HG02981 (cell line): Measurements from ENCODE around the gene FIBCD1.

Source experiments
- ATAC-seq: cut with Tn5 transposase; IDR thresholded peaks from one replicate; pipeline ENCODE4 v1.9.1; 2021; ENCODE audit warnings: mild to moderate bottlenecking, moderate library complexity; ENCODE audit not compliant: unreplicated experiment

The FIBCD1 gene

GRCh38 chr9:130937146-130938076, 1.6 kb downstream of the FIBCD1 start:
- ATAC-seq, result no peak

DNA sequence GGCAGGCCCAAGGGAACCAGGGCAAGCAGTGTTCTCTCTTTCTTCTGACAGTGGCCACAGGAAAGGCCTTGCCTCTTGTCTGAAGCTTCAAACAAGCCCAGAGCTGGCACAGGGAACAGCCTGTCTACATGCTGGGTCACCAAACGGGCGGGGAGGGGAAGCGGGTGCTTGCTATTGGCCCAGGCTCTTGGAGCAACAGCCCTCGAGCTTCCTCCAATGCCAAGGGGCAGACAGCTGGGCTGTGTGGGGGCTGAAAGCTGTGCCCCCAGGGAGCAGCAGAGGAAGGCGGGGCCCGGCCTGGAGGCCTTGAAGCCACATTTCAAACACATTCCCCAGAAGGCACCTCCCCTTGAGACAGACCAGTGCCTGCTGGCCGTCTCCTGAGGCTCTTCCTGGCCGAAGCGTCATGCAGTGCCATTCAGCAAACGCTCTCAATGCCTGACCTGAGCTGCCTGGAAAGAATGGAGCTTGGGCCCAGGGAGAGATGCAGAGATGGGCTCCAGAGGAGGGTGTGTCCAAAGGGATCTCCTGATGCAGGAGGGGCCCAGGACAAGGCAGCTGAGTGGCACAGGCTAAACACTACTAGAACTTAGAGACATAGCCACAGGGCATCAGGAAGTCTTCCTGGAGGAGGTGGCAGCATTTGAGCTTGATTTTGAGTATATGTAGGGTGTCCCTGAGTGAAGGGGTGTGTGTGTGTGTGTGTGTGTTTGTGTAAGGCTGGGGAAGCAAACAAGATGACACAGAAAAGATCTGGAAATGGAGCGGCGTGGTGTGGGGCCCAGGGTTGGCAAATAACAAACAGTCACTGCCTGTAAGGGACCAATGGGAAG, 2.5 kb downstream of the FIBCD1 start:
- ATAC-seq, result no peak

- ATAC-seq, result no peak
Observed at GRCh38 chr9:130935648-130936271, 3.3 kb downstream of the FIBCD1 start.

DNA sequence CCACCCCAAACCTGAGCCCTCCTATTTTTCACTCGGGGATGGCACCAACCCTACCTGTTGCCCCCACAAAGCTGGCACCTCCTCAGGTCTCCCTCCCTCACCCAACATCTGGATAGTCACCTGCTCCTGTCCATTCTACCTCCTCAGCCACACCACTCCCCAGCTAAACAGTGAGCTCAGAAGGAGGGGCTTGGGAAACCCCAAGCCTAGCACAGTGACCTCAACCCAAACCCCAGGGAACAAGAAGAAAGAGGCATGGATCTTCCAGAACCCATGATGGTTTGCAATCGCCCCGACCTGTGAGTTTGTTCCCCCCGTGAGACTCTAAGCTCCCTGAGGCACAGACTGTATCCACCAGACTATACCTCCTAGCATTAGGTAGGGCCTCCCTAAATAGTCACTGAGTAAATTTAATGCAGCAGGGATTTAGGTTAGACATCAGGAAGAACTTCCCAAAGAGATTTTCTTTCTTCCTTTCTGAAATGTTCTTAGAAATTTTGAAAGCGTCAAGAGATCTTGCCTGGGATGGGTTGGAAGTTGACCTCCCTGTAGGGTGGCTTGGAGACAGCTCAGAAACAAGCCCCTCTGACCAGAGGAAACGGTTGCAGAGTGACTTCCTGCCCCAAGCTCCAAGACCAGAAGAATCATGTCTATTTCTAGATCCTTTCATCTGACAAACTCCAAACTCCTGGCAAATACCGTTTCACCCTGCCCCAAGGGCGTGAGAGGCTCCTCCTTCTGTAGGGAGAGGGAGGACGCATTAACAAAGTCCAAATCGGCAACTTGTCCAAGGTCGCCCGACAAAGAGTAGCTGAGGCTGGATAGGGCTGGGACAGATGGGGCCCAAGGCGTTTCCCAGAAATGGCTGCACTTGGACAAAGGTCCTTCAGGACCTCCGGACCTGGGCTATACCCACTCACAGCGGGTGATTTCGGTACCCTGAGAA, 4.1 kb downstream of the FIBCD1 start:
- no peak for ATAC-seq

DNA sequence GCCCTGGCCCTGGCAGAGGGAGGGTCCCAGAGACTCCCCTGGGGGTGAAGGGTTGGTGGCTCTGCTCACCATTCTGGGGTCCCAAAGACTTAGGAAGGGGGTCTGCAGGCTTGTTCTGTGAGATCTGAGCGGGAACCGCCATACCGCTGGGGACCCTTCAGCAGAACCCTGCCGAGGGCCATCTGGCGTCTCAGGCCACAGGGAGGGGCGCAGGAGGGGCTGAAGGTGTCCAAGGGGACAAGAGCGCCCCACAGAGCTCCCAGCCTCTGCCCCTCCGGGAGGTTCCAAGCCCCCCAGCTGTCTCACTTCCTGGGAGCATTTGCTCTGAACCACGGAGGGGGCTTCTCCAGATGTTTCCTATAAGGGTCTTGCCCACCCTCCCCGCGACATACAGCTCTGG, 4.8 kb downstream of the FIBCD1 start:
- ATAC-seq, result no peak

- ATAC-seq, result no peak
Observed at GRCh38 chr9:130933114-130934046, 5.7 kb downstream of the FIBCD1 start.

- no peak for ATAC-seq
Observed at GRCh38 chr9:130932255-130933079, 6.6 kb downstream of the FIBCD1 start.

DNA sequence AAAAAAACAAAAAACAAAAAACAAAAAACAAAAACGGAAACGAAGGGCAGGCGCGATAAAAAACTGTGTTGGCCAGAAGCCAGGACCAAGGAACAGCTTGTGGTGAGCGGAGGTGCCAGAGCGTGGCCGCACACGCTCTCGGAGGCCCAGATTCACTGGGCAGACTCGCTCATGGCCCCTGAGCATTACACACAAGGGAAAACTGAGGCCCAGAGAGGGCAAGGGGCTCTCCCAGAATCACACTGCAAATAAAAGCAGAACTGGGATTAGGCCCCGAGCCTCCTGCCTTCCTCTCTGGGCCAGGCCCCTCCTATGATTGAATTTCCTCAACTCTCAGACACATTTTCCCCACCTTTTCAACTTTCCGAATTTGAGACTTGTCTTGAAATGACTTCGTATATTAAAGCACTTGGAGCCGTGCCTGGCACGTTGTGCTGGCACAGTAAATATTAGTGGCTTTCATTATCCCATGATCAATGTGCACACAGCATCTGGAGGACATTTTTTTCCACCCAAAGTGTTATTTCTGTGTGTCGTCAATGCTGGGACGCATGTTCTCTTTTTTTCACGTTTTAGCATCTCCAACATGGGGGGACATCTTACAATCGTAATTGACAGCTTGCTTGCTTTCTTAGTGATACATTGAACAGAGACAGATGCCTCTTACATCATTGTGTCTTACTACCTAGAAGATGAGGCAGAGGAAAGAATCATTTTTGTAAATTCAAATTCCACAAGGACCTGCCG, 7.4 kb downstream of the FIBCD1 start:
- no peak for ATAC-seq

DNA sequence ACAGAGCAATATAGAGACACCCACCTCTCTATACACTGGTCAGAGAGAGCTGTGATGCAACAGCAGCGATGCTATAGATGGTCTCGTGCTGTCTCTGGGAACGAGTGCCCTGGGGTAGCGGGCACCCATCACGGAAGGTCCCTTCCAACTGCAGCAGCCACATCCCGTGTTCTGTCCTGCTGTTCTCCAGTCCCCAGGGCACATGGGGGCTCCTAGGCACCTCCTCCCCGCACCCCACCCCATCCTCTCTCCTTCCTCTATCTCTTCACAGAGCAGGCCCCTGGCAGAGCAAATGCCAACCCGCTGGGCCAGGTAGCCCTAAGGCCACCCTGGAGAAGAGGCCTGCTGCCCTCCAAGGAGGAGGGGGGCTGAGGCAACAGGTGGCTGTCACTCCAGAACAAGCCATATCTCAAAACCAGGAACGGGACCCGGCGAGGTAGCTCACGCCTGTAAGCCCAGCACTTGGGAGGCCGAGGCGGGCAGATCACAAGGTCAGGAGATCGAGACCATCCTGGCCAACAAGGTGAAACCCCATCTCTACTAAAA, 8.2 kb downstream of the FIBCD1 start:
- no peak for ATAC-seq

DNA sequence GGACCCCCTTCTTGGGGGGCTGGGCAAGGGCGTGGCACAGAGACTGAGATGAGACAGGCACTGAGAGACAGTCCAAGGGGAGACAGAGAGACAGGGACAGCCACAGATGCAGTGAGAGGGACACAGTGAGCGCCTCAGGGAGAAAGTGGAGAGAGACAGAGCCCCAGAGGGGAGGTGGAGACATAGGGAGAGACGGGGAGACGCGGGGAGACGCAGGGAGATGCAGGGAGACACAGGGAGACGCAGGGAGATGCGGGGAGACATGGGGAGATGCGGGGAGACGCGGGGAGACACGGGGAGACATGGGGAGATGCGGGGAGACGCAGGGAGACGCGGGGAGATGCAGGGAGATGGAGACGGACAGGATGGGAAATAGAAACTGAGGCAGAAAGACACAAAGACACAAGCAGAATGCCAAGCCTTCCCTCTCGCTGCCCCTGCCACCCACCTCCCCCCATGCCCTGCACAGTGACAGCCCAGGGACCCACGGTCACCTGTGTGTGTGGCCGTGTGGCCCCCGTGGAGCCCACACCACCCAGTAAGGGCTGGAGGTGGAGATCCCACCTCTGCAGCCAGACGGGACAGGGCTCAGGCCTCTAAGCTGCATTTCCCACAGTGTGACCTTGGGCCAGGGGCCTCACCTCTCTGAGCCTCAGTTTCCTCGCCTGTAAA, 8.8 kb downstream of the FIBCD1 start:
- ATAC-seq, result no peak

DNA sequence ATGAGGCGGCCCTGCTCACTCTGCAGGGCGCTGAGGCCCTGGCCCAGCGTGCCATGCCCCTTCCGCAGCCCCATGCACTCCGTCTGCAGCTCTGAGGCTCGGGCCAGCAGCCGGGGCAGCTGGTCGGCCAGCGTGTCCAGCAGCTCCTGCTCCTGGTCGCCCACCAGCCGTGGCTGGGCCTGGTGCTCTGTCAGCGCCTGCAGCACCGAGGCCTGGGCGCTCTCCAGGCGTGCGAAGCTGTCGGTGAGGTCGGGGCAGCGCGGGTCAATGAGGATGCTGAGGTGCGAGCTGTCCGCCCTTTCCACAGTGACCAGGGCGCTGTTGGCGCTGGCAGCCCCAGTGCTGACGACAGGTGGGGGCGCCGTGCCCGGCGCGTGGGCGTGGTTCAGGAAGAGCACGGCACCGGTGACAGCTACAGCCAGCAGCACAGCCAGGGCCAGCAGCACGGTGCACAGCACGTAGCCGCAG, 9.4 kb downstream of the FIBCD1 start:
- no peak for ATAC-seq

GRCh38 chr9:130927995-130928900, 10.8 kb downstream of the FIBCD1 start:
- ATAC-seq, result no peak

GRCh38 chr9:130927338-130927737, 11.7 kb downstream of the FIBCD1 start:
- ATAC-seq, result no peak

- ATAC-seq, result no peak
Observed at GRCh38 chr9:130925050-130925678, 13.9 kb downstream of the FIBCD1 start.

DNA sequence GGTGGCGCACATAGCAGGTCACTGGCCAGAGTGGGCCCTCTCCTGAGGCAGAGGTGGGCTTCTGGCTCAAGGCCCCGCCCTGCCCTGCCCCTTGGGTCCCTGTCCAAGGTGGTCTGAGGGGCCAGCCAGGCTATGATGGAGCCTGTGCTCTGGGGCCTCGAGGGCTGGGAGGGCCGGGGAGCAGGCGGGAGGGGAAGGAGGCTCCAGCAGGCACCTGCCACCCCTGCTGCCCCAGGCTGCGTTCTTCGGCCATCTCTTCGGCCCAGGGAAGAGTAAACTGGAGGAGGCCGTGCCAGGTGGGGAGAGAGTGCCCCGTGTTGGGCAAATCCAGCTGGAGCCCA, 14.6 kb downstream of the FIBCD1 start:
- no peak for ATAC-seq
